ENCODE measurements around the gene FADS6.

FADS6 gene, protein sequence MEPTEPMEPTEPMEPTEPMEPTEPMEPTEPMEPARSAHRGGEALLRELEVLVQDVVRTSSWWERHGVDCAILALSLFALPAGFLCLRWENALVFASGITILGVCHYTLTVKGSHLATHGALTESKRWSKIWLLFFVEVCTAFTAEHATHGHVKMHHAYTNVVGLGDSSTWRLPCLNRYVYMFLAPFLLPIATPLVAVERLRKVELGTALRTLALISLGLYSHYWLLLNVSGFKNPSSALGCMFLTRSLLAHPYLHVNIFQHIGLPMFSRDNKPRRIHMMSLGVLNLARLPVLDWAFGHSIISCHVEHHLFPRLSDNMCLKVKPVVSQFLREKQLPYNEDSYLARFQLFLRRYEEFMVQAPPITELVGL

DNA sequence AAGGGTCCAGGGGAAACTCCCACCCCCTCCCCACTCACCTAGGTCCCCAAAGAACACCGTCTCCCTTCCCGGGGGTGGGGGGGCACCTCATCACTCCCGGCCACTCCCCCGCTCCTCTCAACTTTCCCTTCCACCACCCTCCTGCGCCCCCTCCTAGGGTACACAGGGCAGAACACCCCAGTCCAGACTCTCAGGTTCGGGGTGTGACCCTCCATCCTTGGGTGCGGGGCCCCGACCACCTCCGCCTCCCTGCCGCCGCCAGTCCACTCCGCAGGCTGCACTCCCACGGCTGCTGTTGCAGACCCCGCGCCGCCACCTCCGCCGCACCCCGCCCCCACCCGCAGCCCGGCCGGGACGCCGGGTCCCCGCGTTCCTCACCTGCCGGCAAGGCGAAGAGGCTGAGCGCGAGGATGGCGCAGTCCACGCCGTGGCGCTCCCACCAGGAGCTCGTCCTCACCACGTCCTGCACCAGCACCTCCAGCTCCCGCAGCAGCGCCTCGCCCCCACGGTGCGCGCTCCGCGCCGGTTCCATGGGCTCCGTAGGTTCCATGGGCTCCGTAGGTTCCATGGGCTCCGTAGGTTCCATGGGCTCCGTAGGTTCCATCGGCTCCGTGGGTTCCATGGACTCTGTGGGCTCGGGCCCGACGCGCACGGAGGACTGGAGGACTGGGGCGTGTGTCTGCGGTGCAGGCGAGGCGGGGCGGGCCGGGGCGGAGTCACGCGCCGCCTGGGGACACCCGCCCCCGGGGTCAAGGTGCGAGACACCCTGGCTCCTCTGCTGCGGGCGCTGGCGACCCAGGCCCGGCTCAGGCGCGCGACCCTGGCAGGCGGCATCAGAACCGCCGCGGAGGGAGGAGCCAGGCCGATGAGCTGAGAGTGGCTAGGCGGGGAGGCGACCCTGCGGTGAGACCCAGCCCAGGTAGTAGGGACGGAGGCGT lies at the start of gene FADS6:
FADS6 (minus strand) TSS at position 660 of the 938 bp plus-strand sequence; CDS start at position 622, 38 bp downstream.
- no peak for DNase-seq (ENCODE audit: low spot score)

DNA sequence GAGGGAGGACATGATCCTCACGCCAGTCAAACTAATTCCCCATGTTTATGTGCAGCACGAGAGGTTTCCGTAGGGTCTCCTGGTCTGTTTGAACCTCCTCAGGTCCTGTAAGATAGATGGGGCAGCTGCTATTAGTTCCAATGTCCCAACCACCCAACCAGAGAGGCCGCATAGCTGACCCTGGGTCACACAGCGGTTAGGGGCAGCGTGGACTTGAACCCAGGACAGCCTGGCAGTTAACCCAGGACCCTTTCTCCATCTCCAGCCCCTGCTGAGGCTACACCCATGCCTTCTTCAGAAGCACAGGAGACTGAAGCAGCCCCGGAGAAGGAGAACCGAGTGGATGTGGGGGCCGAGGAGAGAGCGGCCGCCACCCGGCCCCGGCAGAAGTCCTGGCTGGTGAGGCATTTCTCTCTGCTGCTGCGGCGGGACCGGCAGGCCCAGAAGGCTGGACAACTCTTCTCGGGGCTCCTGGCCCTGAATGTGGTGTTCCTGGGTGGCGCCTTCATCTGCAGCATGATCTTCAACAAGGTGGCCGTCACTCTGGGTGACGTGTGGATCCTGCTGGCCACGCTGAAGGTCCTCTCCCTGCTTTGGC lies 47.8 kb upstream of the FADS6 start:
- no peak for DNase-seq (ENCODE audit: low spot score)

DNA sequence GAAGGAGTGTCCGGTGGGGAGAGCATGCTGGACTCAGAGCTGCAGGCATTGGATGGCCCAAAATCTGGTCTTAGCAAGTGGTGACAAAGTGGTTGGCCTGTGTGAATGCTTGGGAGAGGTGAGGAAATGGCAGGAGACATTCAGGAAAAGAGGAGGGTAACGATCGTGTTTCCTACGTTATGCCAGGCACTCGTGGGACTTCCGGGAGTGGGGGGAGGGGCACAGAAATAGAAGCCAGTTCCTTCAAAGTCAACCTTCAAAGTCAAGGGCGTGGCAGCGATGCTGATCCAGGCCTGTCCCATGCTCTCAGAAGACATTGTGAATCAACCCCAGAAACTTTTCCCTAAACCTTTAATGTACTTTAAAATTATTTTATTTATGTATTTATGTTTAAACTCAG lies 46.1 kb upstream of the FADS6 start:
- DNase-seq (ENCODE audit: low spot score): no peak

DNA sequence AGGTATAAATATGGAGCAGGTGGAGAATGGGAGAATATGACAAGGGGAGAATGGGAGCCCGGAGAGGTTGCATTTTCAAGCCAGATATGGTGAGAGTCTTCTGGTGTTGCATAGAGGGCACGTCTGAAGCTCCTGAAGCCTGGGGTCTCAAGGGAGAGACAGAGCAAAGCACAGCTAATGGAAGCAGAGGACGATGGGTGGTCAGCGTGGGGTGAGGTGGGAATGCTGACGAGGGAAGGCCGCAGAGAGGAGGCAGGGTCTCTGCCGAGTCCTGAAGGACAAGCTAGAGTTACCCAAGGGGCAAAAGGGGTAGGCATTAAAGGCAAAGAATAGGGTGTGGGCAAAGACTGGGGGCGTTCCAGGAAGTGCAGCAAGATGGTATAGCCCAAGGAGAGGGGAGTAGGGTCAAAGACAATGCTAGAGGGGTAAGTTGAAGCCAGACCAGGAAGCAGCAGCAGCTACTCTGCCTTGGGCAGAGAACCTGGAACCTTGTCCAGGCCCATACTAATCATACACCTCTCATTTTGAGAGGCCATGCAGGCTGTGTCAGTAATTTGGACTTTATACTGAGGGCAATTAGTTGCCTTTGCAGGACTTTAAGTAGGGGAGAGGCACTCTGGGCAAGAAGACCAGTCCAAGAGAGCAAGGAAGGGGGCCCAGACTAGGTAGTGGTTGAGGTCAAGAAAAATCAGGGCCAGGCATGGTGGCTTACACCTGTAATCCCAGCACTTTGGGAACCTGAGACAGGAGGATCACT lies 44.9 kb upstream of the FADS6 start:
- no peak for DNase-seq (ENCODE audit: low spot score)

DNA sequence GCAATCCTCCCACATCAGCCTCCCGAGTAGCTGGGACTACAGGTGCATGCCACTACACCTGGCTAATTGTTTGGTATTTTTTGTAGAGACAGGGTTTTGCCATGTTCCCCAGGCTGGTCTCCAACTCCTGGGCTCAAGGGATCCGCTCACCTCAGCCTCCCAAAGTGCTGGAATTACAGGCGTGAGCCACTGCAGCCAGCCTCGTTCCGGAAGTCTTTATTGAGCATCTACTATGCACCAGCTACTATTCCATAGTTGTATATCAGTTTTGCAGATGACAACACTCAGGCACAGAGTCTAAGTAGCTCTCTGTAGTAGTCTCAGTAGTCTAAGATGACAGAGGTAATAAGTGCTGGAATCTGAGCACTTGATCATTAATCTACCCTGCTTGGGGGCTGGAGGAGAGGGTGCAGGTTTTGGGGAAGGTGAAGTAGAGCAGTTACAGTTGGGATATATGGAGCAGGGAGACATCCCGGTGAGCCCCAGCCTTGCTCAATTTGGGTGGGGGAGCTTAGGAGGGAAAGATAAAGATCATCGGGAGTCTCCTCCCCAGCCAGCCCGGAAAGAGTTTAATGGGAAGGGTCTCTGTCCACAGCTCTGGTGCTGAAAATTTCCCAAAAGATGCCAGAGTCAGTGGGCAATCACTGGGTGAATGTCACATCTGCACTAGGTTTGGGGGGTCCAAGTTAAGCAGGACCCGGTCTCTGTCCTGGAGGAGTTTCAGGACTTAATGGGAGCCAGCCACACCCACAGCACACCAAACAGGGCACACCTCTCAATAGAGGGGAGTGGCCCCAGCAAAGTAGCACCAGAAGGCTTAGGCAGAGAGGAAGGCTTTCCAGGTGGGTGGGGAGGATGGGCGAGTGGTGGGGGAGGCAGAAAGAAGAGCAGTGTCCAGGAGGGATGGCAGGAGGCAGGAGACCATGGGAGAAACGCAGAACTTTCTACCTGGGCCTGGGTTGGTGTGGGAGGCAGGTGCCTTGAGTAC lies 43.9 kb upstream of the FADS6 start:
- no peak for DNase-seq (ENCODE audit: low spot score)

DNA sequence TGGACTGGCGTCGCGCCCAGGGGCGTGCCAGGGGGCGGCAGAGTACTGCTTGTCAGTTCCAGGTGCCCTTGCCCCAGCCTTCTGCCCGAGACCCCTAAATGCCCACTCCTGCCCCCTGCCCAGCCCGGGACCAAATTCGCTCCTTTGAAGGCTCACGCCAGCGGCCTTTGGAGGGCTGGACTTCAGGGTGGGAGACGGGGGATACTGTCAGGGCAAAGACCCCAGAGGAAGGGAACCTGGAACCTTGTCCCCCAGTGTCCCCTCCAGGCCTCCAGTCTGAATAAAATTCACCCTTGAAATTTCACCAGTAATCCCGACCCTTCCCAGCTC lies 43.0 kb upstream of the FADS6 start:
- DNase-seq (ENCODE audit: low spot score): no peak

DNA sequence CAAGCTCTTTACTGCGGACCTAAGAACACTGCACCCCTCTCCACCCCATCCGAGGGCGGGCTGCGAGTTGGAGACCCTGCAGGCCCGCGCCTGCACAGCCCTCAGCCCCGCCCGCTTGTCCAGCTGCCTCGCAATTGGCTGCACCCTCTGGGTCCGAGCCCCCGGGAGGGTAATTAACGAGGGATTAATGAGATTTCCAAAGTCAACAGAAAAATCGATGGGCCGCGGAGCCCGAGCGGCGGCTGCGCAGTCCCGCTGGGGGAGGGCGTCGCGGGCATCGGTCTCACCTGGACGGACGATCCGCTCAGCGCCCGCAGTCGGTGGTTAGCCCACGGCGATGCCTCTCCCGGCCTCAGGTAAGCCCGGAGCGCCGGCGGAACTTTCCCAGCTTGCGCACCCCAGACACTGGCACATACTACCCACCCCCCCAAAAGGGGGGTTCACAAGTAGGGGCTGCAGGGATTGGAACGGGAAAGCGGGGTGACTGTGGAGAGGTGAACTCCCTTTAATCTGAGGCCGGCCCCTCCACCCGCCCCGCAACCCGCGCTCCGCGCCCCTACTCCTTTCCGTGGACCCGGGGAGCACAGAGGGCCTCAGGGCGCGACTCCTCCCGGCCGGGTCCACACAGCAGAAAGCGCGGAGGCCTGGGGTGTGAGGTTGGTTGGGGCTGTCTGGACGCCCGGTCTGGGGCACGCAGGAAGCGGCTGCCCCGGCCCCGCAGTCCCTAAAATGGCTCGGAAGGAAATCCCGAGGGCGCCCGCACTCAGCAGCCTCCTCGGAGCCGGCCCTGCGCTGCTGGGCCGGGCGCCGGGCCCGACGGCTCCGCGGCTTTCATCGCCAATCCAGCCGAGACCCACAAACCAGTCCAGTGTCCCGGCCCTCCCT lies 42.4 kb upstream of the FADS6 start, which contains the start of gene OTOP3:
OTOP3 (plus strand) TSS at position 314 of the 885 bp plus-strand sequence; CDS start at position 338, 24 bp downstream.
- DNase-seq (ENCODE audit: low spot score): no peak

DNA sequence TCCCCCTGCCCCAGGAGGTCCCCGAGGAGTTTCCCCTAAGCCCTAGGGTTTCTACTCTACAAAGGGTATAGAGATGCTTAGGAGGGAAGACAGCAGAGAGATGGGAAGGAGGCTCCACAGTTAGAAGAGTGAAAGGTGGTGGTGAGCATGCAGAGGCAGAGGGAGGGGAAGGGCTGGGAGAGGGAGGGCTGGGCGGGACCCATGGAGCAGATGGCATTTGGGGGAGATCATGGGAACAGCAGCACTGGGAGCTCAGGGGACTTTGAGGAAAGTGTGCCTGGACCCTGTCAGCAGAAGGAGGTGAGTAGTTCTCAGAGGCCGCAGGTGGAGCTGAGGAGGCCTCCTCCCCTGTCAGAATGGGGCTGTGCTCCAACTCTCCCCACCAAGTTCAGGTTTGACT lies 41.6 kb upstream of the FADS6 start:
- DNase-seq (ENCODE audit: low spot score): no peak

DNA sequence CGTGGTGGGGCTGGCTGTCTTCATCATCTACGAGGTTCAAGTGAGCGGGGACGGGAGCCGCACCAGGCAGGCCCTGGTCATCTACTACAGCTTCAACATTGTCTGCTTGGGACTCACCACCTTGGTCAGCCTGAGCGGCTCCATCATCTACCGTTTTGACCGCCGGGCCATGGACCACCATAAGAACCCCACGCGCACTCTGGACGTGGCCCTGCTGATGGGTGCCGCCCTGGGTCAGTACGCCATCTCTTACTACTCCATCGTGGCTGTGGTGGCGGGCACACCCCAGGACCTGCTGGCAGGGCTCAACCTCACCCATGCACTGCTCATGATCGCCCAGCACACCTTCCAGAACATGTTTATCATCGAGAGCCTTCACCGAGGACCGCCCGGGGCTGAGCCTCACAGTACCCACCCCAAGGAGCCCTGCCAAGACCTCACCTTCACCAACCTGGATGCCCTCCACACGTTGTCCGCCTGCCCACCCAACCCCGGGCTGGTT lies 37.2 kb upstream of the FADS6 start:
- no peak for DNase-seq (ENCODE audit: low spot score)

DNA sequence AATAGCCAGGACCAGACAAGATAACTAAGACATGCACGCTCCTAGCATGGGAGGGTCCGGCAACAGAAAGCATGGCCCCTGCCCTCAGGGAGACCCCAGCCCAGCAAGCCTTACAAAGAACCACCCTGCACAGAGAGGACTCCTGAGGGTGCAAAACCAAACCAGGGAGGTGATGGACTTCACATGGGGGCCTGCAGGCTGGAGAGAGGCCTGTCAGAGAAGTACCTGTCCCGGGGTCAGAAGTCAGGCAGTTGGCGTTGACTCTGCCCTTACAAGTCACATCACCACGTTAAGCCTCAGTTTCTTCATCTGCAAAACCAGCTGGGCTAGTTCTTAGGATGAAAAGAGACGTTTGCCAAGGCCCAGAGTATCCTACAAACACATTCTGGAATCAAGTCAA lies 35.4 kb upstream of the FADS6 start:
- DNase-seq (ENCODE audit: low spot score): no peak

DNA sequence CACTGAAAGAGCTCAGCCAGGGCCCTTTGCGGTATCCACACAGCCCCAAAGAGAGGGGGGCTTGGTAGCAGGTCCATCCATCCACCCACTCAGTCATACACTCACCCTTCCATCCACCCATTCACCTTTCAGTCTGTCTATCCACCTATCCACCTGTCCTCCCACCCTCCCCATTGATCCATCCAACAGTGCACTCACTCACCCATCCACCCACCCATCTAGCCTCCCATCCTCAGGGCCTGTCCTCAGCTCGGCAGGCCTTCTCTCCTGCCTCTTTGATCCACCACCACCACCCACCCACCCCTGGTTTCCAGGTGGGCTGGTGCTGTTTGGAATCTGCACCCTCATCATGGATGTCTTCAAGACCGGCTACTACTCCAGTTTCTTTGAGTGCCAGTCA lies 31.8 kb upstream of the FADS6 start:
- no peak for DNase-seq (ENCODE audit: low spot score)

DNA sequence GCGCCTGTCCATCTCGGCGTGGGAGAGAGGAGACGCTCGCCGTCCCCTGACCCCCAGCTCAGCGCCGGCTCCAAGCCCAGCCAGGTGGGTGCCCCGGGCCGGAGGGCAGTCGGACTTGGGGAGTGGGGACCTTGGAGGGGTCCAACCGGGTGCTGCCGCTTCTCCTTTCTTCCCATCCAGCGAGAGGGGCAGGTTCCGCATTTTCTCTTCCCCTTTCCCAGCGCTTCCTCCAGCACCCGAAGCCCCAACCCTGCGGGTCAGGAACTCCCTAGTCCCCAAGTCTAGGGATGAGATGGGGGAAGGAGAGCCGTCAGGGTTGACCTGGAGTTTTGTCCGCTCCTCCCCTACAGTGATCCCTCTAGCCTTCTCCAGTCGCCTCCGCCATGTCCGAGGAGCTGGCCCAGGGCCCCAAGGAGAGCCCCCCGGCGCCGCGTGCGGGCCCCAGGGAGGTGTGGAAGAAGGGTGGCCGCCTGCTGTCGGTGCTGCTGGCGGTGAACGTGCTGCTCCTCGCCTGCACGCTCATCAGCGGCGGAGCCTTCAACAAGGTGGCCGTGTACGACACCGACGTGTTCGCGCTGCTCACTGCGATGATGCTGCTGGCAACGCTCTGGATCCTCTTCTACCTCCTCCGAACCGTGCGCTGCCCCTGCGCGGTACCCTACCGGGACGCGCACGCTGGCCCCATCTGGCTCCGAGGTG lies 31.0 kb upstream of the FADS6 start, which contains the start of gene OTOP2:
OTOP2 (plus strand) TSS at position 24 of the 699 bp plus-strand sequence; CDS start at position 384, 360 bp downstream.
- no peak for DNase-seq (ENCODE audit: low spot score)

DNA sequence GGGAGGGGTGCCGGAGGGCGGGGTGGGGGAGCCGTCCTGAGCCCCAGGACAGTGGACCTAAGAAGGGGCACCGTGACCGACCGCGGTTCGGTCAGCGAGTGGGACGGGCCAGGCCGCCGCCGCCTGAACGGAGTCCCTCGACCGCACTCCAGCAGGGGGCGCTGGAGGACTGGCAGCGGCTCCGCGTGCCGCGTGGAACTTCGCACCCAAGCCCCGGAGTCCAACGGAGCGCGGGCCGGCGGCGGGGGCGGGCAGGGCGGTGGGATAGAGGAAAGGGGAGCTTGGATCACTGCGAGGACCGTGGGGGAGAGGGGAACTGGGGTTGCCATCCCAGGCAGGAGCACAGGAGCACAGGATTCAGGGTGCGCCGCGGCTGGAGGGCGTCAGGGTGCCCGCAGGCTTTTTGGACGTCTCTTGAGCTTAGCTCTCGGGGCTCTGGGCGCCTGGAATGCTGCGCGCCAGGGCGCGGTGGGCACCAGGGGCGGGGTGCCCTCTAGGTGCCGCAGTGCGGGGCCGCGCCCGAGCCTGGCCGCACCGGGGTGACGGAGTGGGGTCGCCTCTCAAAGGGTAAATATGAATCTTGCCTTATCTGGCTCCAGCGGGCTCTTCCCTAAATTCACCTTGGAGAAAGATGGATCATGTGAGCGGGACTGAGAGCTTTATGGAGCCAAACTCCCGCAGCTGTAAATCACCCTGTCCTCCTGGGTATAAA lies 30.3 kb upstream of the FADS6 start:
- no peak for DNase-seq (ENCODE audit: low spot score)

DNA sequence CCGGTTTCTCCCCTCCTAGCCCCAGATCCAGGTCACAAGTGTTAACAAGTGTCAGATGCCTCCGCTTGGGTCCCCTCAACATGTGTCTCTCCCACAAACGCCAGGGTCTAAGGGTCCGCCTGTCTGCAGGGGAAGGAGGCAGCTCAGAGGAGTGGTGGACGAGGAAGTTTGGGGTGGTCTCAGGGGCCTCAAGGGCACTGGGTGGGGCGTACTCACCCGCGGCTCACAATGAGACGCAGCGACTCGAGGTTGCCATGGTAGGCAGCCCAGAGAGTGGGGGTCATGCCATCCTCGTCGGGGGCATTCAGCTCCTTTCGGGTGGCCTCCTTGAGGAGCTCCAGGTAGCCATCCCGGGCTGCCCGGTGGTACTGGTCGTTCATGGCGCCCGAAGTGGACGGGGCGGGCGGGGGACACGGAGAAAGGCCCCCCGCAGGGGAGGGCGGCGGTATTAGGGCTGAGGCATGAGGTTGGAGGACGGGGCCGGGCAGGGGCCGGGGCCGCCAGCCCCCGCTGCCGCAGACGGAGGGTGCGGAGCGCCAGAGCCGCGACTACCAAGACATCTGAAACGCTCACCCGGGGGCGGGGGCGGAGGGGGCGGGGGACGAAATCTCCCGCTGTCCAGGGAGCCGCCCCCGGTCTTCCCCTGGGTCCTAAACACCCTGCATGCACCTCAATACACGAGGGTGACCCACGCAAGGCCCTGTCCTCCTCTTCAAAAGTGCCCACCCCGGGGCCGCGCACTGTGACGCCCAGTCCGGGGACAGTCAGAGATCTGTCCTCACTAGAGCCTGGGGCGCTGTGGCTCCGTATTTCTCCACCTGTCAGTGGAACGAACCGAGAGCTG lies 29.5 kb upstream of the FADS6 start, which contains the start of gene USH1G:
USH1G (minus strand) TSS at position 562 of the 844 bp plus-strand sequence; CDS start at position 380, 182 bp downstream.
- no peak for DNase-seq (ENCODE audit: low spot score)

DNA sequence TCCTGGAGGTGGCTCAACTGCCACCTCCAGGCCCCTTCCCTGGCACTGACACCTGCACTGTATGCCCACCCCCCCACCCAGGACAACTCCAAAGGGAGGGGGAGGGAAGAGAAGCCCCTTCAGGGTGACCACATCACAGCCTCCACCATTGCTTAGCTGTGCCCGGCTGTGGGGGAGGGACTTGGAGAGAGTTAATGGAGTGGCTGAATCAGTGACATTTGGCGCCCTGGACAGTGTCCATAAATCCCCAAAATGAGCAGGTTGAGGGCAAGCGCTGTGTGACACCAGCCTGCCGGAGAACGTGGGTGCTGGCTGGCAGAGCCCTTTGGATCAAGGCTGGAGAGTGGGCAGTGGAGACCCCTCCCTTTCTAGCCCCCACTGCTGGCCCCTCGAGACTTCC lies 28.7 kb upstream of the FADS6 start:
- no peak for DNase-seq (ENCODE audit: low spot score)

DNA sequence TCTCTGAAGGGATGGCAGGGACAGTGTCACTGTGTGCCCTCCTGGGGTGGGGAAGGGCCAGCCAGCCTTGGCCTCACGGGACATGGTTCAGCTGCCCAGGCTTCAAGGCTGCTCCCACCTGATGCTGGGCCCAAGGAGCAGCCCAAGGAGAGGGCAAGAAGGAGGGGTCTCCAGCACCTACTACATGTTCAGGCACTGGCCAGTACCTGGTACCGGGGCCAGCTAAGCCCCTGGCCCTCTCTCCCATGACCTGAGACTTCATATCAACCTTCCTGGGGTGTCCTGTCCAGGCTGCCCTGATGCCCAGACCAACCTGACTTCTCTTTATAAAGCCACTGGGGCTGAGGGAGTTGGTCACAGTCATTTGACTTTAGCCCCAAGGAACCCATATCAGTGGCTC lies 28.3 kb upstream of the FADS6 start:
- DNase-seq (ENCODE audit: low spot score): no peak

Data from left forelimb (tissue), 1 donor.